Progenitor cell of endocrine pancreas (in vitro differentiated cells): ENCODE results near the gene ABHD5. TPM values are rescaled to one million over a fixed set of nuclear protein-coding genes. Genes with fewer than 3 reads are reported as not detected.

Source experiments
- DNase-seq: peaks from one replicate; pipeline ENCODE4 v3.0.0; 2021; ENCODE audit warnings: low spot score; ENCODE audit not compliant: unreplicated experiment
- H3K27ac Mint-ChIP-seq: 2 replicates; pipeline ENCODE4 v1.8.0; 2021; ENCODE audit warnings: mild to moderate bottlenecking, moderate library complexity, mixed read lengths
- H3K27me3 Mint-ChIP-seq: 2 replicates; pipeline ENCODE4 v1.8.0; 2021; ENCODE audit warnings: mixed read lengths
- H3K36me3 Mint-ChIP-seq: 2 replicates; pipeline ENCODE4 v1.8.0; 2022; ENCODE audit warnings: mixed read lengths; ENCODE audit not compliant: insufficient read depth
- H3K4me1 Mint-ChIP-seq: 2 replicates; pipeline ENCODE4 v1.8.0; 2021; ENCODE audit warnings: low read depth, mixed read lengths
- H3K4me3 Mint-ChIP-seq: 2 replicates; pipeline ENCODE4 v1.8.0; 2021; ENCODE audit warnings: low read depth, mild to moderate bottlenecking, moderate library complexity, mixed read lengths
- H3K9me3 Mint-ChIP-seq: 2 replicates; pipeline ENCODE4 v1.8.0; 2021; ENCODE audit warnings: low read depth, mixed read lengths
- total RNA-seq: library from RNA; stranded (reverse); gene quantifications from 2 replicates; pipeline ENCODE4 v1.2.1, GENCODE V29; 2021
- TF ChIP-seq, protein P1 (sequence below): fragments of 200-600 bp; sonication (generic); IDR thresholded peaks from one replicate; pipeline ENCODE4 v1.5.0; 2021; ENCODE audit warnings: antibody characterized with exemption, mild to moderate bottlenecking; ENCODE audit not compliant: unreplicated experiment

Gene ABHD5
- total RNA-seq, 1 donor from 2014 or later, result 14.8 TPM

DNA sequence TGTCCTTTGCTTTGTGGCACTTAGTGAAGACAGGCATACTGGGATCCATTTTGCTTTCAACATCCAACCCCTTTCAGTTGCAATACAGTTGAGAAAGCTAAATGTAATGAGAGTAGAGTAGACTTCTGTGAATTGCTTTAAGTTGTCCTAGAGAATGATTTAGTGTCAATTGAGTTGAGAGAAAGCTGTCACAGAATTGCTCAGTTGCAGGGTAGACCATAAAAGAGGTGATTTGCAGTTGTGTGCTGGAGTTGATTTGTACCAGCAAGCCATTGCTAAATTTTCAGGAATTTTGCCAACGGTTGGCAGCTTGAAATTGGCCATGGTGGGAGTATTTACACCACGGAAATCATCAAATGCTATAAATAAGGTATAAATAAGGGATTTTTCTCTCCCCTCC is 2.2 kb downstream of the ABHD5 start:
- H3K27me3 Mint-ChIP-seq, result no peaks in the 10 kb centered on the region
- no peaks in the 10 kb centered on the region for H3K9me3 Mint-ChIP-seq
- H3K4me3 Mint-ChIP-seq, result no peak overlapping the region
- no peak overlapping the region for H3K27ac Mint-ChIP-seq
- TF ChIP-seq, protein P1, sequence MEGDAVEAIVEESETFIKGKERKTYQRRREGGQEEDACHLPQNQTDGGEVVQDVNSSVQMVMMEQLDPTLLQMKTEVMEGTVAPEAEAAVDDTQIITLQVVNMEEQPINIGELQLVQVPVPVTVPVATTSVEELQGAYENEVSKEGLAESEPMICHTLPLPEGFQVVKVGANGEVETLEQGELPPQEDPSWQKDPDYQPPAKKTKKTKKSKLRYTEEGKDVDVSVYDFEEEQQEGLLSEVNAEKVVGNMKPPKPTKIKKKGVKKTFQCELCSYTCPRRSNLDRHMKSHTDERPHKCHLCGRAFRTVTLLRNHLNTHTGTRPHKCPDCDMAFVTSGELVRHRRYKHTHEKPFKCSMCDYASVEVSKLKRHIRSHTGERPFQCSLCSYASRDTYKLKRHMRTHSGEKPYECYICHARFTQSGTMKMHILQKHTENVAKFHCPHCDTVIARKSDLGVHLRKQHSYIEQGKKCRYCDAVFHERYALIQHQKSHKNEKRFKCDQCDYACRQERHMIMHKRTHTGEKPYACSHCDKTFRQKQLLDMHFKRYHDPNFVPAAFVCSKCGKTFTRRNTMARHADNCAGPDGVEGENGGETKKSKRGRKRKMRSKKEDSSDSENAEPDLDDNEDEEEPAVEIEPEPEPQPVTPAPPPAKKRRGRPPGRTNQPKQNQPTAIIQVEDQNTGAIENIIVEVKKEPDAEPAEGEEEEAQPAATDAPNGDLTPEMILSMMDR, result no peak
- peaks cover 3% of the 10 kb centered on the region for H3K36me3 Mint-ChIP-seq
- peaks cover 39% of the 10 kb centered on the region for H3K4me1 Mint-ChIP-seq
- no peak for DNase-seq

DNA sequence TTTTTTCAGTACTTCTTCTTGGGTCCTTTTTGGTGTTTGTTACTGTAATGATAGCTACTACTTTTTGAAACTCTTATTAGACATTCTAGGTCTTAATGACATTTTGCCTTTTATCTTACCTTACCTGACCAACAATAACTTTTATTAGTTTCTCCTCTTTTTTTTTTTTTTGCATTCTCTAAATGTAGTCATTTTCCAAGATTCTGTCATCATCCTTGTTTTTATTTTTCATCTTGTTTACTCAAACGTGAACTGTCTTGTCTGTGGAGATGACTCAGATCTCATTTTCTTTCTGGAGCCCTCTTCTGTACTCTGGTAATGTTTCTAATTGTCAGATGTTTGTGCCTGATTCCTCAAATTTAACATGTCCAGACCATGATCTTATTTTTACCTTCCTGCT is 2.9 kb downstream of the ABHD5 start:
- no peaks in the 10 kb centered on the region for H3K9me3 Mint-ChIP-seq
- H3K27me3 Mint-ChIP-seq, result no peaks in the 10 kb centered on the region
- TF ChIP-seq, protein P1, result no peak
- peaks cover 45% of the 10 kb centered on the region for H3K4me1 Mint-ChIP-seq
- DNase-seq, result no peak
- H3K4me3 Mint-ChIP-seq, result peak overlapping the region; percentile 31
- H3K27ac Mint-ChIP-seq, result no peak overlapping the region
- peaks cover 2% of the 10 kb centered on the region for H3K36me3 Mint-ChIP-seq

DNA sequence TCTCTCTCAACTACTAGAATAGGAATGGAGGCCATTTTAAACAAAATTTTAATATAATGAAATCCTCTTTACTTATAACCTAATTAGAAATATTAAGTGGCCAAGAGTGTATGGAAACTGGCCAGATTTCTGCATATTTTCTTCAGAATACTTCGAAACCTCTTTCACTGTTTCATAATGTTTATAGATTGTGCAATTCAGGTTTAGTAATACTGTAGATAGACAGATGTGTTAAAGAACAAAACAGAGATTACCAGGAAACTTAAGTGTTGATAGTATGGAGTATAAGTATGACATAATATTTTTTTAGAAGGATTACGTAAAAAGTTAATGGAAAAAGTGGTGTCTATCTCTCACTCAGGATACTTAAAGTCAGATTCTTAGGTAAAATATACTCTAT is 4.7 kb downstream of the ABHD5 start:
- Mint-ChIP-seq H3K27ac (no peak overlapping the region), H3K4me3 (no peak overlapping the region), H3K9me3 (no peaks in the 10 kb centered on the region), H3K4me1 (peaks cover 36% of the 10 kb centered on the region), H3K27me3 (no peaks in the 10 kb centered on the region), H3K36me3 (no peaks in the 10 kb centered on the region)
- TF ChIP-seq, protein P1, result no peak
- DNase-seq, result no peak

DNA sequence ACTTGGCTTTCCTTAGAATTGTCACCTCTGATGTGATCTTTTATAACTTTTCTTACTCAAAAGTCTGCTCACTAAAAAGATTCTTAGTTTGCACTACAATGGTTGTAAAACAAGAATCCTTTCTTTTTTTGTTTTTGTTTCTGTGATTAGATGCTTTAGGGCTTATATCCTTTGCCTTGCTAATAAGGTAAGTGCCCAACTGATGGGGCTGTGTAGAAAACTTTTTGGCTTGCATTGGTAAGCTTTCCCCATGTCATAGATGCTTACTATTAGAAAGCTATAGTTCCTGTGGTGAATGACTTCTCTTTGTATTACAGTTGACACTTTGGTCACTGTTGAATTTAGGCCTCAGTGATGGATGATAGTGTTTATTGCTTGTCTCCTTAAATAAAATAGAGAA is 5.1 kb downstream of the ABHD5 start:
- H3K36me3 Mint-ChIP-seq, result no peaks in the 10 kb centered on the region
- H3K27me3 Mint-ChIP-seq, result no peaks in the 10 kb centered on the region
- no peaks in the 10 kb centered on the region for H3K9me3 Mint-ChIP-seq
- TF ChIP-seq, protein P1, result no peak
- no peak for DNase-seq
- H3K27ac Mint-ChIP-seq, result no peak overlapping the region
- H3K4me1 Mint-ChIP-seq, result peaks cover 36% of the 10 kb centered on the region
- no peak overlapping the region for H3K4me3 Mint-ChIP-seq

DNA sequence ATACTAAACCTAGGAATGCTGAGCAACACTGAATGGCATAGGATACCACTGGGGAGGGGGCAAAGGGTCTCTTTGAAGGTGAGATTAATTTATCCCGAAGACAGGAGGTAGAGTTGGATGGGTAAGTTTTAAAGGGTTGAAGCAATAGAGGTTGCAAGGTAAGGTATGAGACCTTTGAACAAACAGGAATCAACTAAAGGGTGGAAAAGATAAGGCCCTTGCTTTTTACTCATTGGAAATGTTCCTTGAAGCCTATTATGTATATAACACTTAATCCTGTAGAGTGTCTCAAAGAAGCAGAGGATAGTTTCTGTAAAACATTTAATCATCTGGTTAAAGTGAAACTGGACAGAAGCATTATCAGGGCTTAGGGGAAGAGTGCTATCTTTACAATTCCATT is 5.7 kb downstream of the ABHD5 start:
- Mint-ChIP-seq H3K27me3 (no peaks in the 10 kb centered on the region), H3K4me1 (peaks cover 36% of the 10 kb centered on the region), H3K27ac (no peak overlapping the region), H3K9me3 (no peaks in the 10 kb centered on the region), H3K36me3 (no peaks in the 10 kb centered on the region), H3K4me3 (no peak overlapping the region)
- DNase-seq, result no peak
- TF ChIP-seq, protein P1, result no peak
